ENCODE data around the gene SMAD9. TPM values are rescaled to one million over a fixed set of nuclear protein-coding genes. Genes with fewer than 3 reads are reported as not detected.

The SMAD9 gene
- total RNA-seq, 3 donors from 2014 or later (not counting 1 experiment from before 2014, with no cell fraction given): not detected

DNA sequence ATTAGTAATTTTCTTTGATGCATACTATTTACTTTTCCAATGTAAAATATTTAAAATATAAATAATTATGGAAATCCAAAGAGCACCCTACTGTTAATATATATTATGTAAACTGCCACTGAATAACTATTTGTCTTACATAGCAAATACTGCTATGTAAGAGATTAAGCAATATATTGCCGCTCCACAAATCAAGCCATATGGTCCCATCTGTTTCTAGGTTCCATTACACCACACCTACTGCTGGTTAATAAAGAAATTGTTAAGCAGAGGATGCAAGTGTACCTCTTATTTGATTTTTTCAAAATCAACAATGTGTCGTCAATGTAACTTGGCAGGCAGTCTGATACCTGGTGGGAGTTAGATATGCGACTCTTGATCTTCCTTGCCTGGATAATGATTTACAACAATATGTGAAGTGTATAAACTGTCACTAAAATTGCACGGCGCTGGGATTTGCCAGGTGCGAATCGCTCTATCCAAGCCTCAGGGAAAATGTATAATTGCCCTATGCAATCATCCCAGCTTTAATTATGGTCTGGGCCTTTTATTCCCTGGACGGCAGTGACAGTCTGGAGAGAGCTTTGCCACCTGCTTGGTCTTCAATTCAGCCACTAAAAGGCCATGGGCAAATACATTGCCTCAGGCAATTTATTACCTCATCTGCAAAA lies 16.0 kb downstream of the SMAD9 start:
- H3K9me3 Mint-ChIP-seq: no peaks in the 10 kb centered on the region
- no peak for ATAC-seq
- H3K27me3 ChIP-seq (ENCODE audit: control insufficient read depth, insufficient read depth, low read length): peaks cover 4% of the 10 kb centered on the region
- H3K36me3 Mint-ChIP-seq: no peaks in the 10 kb centered on the region
- TF ChIP-seq, protein P1, sequence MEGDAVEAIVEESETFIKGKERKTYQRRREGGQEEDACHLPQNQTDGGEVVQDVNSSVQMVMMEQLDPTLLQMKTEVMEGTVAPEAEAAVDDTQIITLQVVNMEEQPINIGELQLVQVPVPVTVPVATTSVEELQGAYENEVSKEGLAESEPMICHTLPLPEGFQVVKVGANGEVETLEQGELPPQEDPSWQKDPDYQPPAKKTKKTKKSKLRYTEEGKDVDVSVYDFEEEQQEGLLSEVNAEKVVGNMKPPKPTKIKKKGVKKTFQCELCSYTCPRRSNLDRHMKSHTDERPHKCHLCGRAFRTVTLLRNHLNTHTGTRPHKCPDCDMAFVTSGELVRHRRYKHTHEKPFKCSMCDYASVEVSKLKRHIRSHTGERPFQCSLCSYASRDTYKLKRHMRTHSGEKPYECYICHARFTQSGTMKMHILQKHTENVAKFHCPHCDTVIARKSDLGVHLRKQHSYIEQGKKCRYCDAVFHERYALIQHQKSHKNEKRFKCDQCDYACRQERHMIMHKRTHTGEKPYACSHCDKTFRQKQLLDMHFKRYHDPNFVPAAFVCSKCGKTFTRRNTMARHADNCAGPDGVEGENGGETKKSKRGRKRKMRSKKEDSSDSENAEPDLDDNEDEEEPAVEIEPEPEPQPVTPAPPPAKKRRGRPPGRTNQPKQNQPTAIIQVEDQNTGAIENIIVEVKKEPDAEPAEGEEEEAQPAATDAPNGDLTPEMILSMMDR (IDR thresholded peaks at IDR 0.05): no peak
- intact Hi-C loops (cut with micrococcal nuclease): no loop called here
- H3K4me1 Mint-ChIP-seq: no peaks in the 10 kb centered on the region
- H3K9me3 ChIP-seq (ENCODE audit: control insufficient read depth, insufficient read depth, low read length): no peaks in the 10 kb centered on the region
- peaks cover 5 to 36% of the 10 kb centered on the region in 2 donors for H3K27me3 Mint-ChIP-seq (ENCODE audit: low read depth in 2 of 2)
- H3K4me3 Mint-ChIP-seq: no peak overlapping the region
- DNase-seq: no peak
- no peak overlapping the region for H3K27ac Mint-ChIP-seq
- no peaks in the 10 kb centered on the region for H3K4me1 ChIP-seq (ENCODE audit: control insufficient read depth, insufficient read depth, low read length)
- H3K4me3 ChIP-seq (ENCODE audit: low read length): no peak overlapping the region
- H3K27ac ChIP-seq (ENCODE audit: low read length): no peak overlapping the region
- 97% methylated on average over 7 of the region's 8 CpGs for WGBS (ENCODE audit: insufficient coverage)
- no peaks in the 10 kb centered on the region for H3K36me3 ChIP-seq (ENCODE audit: control insufficient read depth, insufficient read depth, low read length)

GRCh38 chr13:36897054-36897616 lies 22.9 kb downstream of the SMAD9 start:
- H3K4me3 Mint-ChIP-seq: no peak overlapping the region
- intact Hi-C loops (cut with micrococcal nuclease): no loop called here
- no peak overlapping the region for H3K27ac Mint-ChIP-seq
- no peak overlapping the region for H3K4me3 ChIP-seq (ENCODE audit: low read length)
- DNase-seq (no peak), ATAC-seq (no peak)
- H3K27me3 Mint-ChIP-seq (ENCODE audit: low read depth in 2 of 2): peaks cover 9 to 36% of the 10 kb centered on the region in 2 donors
- no peaks in the 10 kb centered on the region for H3K36me3 ChIP-seq (ENCODE audit: control insufficient read depth, insufficient read depth, low read length)
- H3K4me1 Mint-ChIP-seq: no peaks in the 10 kb centered on the region
- H3K9me3 Mint-ChIP-seq: no peaks in the 10 kb centered on the region
- H3K27ac ChIP-seq (ENCODE audit: low read length): no peak overlapping the region
- TF ChIP-seq, protein P1 (IDR thresholded peaks at IDR 0.05): no peak
- H3K9me3 ChIP-seq (ENCODE audit: control insufficient read depth, insufficient read depth, low read length): no peaks in the 10 kb centered on the region
- no peaks in the 10 kb centered on the region for H3K36me3 Mint-ChIP-seq
- no peaks in the 10 kb centered on the region for H3K27me3 ChIP-seq (ENCODE audit: control insufficient read depth, insufficient read depth, low read length)
- no peaks in the 10 kb centered on the region for H3K4me1 ChIP-seq (ENCODE audit: control insufficient read depth, insufficient read depth, low read length)

- H3K4me3 ChIP-seq (ENCODE audit: low read length): no peak overlapping the region
- H3K9me3 Mint-ChIP-seq: no peaks in the 10 kb centered on the region
- no peaks in the 10 kb centered on the region for H3K36me3 ChIP-seq (ENCODE audit: control insufficient read depth, insufficient read depth, low read length)
- no peaks in the 10 kb centered on the region for H3K27me3 ChIP-seq (ENCODE audit: control insufficient read depth, insufficient read depth, low read length)
- no peak overlapping the region for H3K27ac ChIP-seq (ENCODE audit: low read length)
- no peaks in the 10 kb centered on the region for H3K4me1 Mint-ChIP-seq
- H3K4me1 ChIP-seq (ENCODE audit: control insufficient read depth, insufficient read depth, low read length): no peaks in the 10 kb centered on the region
- TF ChIP-seq, protein P1 (IDR thresholded peaks at IDR 0.05): no peak
- no peak for DNase-seq
- no peaks in the 10 kb centered on the region for H3K9me3 ChIP-seq (ENCODE audit: control insufficient read depth, insufficient read depth, low read length)
- intact Hi-C loops (cut with micrococcal nuclease): no loop called here
- H3K27me3 Mint-ChIP-seq (ENCODE audit: low read depth in 2 of 2): peaks cover 13 to 21% of the 10 kb centered on the region in 2 donors
- 67% methylated on average over 2 of the region's 2 CpGs for WGBS (ENCODE audit: insufficient coverage)
- ATAC-seq: no peak
- H3K27ac Mint-ChIP-seq: no peak overlapping the region
- H3K4me3 Mint-ChIP-seq: no peak overlapping the region
- no peaks in the 10 kb centered on the region for H3K36me3 Mint-ChIP-seq
Observed at GRCh38 chr13:36891752-36892151, 28.3 kb downstream of the SMAD9 start.

GRCh38 chr13:36888645-36889044 lies 31.4 kb downstream of the SMAD9 start:
- TF ChIP-seq, protein P1 (IDR thresholded peaks at IDR 0.05): no peak
- intact Hi-C loops (cut with micrococcal nuclease): no loop called here
- Mint-ChIP-seq H3K27me3 (ENCODE audit: low read depth in 2 of 2) (peaks cover 8 to 21% of the 10 kb centered on the region in 2 donors), H3K27ac (no peak overlapping the region), H3K4me1 (no peaks in the 10 kb centered on the region), H3K9me3 (no peaks in the 10 kb centered on the region), H3K36me3 (no peaks in the 10 kb centered on the region), H3K4me3 (no peak overlapping the region)
- Histone ChIP-seq H3K4me1 (ENCODE audit: control insufficient read depth, insufficient read depth, low read length) (no peaks in the 10 kb centered on the region), H3K36me3 (ENCODE audit: control insufficient read depth, insufficient read depth, low read length) (no peaks in the 10 kb centered on the region), H3K27me3 (ENCODE audit: control insufficient read depth, insufficient read depth, low read length) (no peaks in the 10 kb centered on the region), H3K27ac (ENCODE audit: low read length) (no peak overlapping the region), H3K4me3 (ENCODE audit: low read length) (no peak overlapping the region), H3K9me3 (ENCODE audit: control insufficient read depth, insufficient read depth, low read length) (no peaks in the 10 kb centered on the region)
- 93% methylated on average over 3 of the region's 3 CpGs for WGBS (ENCODE audit: insufficient coverage)
- DNase-seq (no peak), ATAC-seq (no peak)
